OCI-LY7 (cell line): ENCODE measurements around the gene SUMO4. TPM values are rescaled to one million over a fixed set of nuclear protein-coding genes. Genes with fewer than 3 reads are reported as not detected.

Experiments used
- BruUV-seq: library from RNA; stranded (reverse); fragments of 400-500 nt; replicated peaks from 2 replicates; lab custom pipeline; 2021; lab: Mats Ljungman, UMichigan
- CTCF ChIA-PET: fragments of 300-600 bp; sonication (Branson Sonifier 250); formaldehyde crosslinking; loops from one replicate; lab custom pipeline; 2022; ENCODE audit warnings: antibody characterized with exemption; ENCODE audit not compliant: unreplicated experiment; lab: Charles Lee
- POLR2A ChIA-PET: fragments of 300-600 bp; sonication (Branson Sonifier 250); formaldehyde crosslinking; loops from one replicate; lab custom pipeline; 2022; ENCODE audit warnings: antibody characterized with exemption; lab: Charles Lee
- DNase-seq: peaks from one replicate; pipeline ENCODE4 v3.0.0-alpha.2; 2015; ENCODE audit warnings: low spot score
- H2AFZ ChIP-seq: fragments of 200-600 bp; sonication (generic), shearing (Covaris generic); 2 replicates; pipeline ENCODE4 v1.6.1; 2014; ENCODE audit warnings: mild to moderate bottlenecking, antibody characterized with exemption, low read length, moderate library complexity
- H3K27ac ChIP-seq: fragments of 200-600 bp; sonication (generic); 2 replicates; pipeline ENCODE4 v1.5.1; 2014; ENCODE audit warnings: mixed run types, low read depth, mild to moderate bottlenecking, moderate library complexity, low read length, inconsistent platforms; ENCODE audit not compliant: poor library complexity, severe bottlenecking
- H3K36me3 ChIP-seq: fragments of 200-600 bp; sonication (generic); 2 replicates; pipeline ENCODE4 v1.6.1; 2014; ENCODE audit warnings: mild to moderate bottlenecking, antibody characterized with exemption, low read length, moderate library complexity, mixed read lengths; ENCODE audit not compliant: insufficient read depth
- H3K4me1 ChIP-seq: fragments of 200-600 bp; sonication (generic); 2 replicates; pipeline ENCODE4 v1.5.1; 2014; ENCODE audit warnings: mild to moderate bottlenecking, low read length; ENCODE audit not compliant: insufficient read depth, poor library complexity, severe bottlenecking
- H3K4me2 ChIP-seq: fragments of 200-600 bp; sonication (generic); 2 replicates; pipeline ENCODE4 v1.6.1; 2014; ENCODE audit warnings: mild to moderate bottlenecking, low read length
- H3K4me3 ChIP-seq: fragments of 200-600 bp; sonication (generic); 2 replicates; pipeline ENCODE4 v1.5.1; 2014; ENCODE audit warnings: mild to moderate bottlenecking, low read depth, low read length; ENCODE audit not compliant: poor library complexity, severe bottlenecking
- H3K79me2 ChIP-seq: fragments of 200-600 bp; sonication (generic); 2 replicates; pipeline ENCODE4 v1.6.1; 2016; ENCODE audit warnings: low read depth, mild to moderate bottlenecking, low read length, moderate library complexity, mixed read lengths; ENCODE audit not compliant: insufficient read depth
- H3K9me2 ChIP-seq: fragments of 200-600 bp; sonication (generic); 2 replicates; pipeline ENCODE4 v1.6.1; 2016; ENCODE audit warnings: mild to moderate bottlenecking, low read length, mixed read lengths; ENCODE audit not compliant: insufficient read depth
- H3K9me3 ChIP-seq: fragments of 200-600 bp; sonication (generic); 2 replicates; pipeline ENCODE4 v1.6.1; 2014; ENCODE audit warnings: mild to moderate bottlenecking, mixed run types, low read length, mixed read lengths
- H4K20me1 ChIP-seq: fragments of 200-600 bp; sonication (generic); 2 replicates; pipeline ENCODE4 v1.6.1; 2014; ENCODE audit warnings: mild to moderate bottlenecking, antibody characterized with exemption, low read length, moderate library complexity, mixed read lengths; ENCODE audit not compliant: insufficient read depth
- EZH2phosphoT487 ChIP-seq: fragments of 200-600 bp; sonication (generic); IDR thresholded peaks from 2 replicates; pipeline ENCODE4 v1.6.1; 2018; ENCODE audit warnings: low read depth, borderline replicate concordance, mild to moderate bottlenecking, mixed run types, antibody characterized with exemption, low read length, moderate library complexity, mixed read lengths
- intact Hi-C: fragments of 100-400 bp; cut with micrococcal nuclease; formaldehyde crosslinking; loops from one replicate; pipeline ENCODE4 v1.10.0; 2022; ENCODE audit not compliant: unreplicated experiment
- total RNA-seq, 2 experiments: library from RNA; depleted of rRNA in 1 of 2; stranded (reverse); fragments of >200 nt in 1 of 2; shearing (Covaris generic) in 1 of 2; gene quantifications; 2 replicates each; pipeline ENCODE4 v1.2.3, GENCODE V29; 2014 to 2022
- TF ChIP-seq, protein P1 (sequence below): fragments of 200-600 bp; sonication (generic); conservative IDR thresholded peaks from 2 replicates; pipeline ENCODE4 v1.5.1; 2014; ENCODE audit warnings: mild to moderate bottlenecking, antibody characterized with exemption, low read length, moderate library complexity, mixed read lengths

SUMO4 gene
- total RNA-seq, 2 experiments from 2014 or later: 3.2 to 3.6 TPM

DNA sequence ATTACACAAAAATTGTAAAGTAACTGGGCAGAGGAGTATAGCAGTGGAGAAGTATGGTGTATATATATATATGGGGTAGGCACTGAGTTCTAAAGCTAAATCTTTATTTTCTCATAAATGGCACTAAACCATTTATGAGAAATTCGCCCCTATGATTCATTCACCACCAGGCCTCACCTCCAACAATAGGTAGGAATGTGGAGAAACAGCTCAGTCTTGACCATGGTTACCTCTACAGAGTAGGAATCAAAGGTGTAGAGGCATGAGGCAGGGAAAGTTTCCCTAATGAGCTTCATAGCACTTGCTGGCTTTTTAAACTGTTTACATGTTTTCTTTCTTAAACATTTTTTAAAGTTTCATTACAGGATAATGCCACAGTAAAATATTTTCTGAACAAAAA lies 36.9 kb upstream of the SUMO4 start:
- peaks cover 7% of the 10 kb centered on the region; the same call in 1 of the 2 replicates for H4K20me1 ChIP-seq
- no peaks in the 10 kb centered on the region for H3K9me2 ChIP-seq
- intact Hi-C loops: no loop called here
- H3K27ac ChIP-seq: no peak overlapping the region
- H3K4me3 ChIP-seq: no peak overlapping the region
- 0 out of 2 replicates have a peak, but pooled peaks cover 6% of the 10 kb centered on the region for H3K9me3 ChIP-seq
- peaks cover 7% of the 10 kb centered on the region for H3K4me1 ChIP-seq
- H3K79me2 ChIP-seq: peaks cover 91% of the 10 kb centered on the region
- no peak overlapping the region for H2AFZ ChIP-seq
- H3K36me3 ChIP-seq: peaks cover 11% of the 10 kb centered on the region
- no peak overlapping the region for H3K4me2 ChIP-seq
- no TSS peak for BruUV-seq
- CTCF ChIA-PET: no interaction called here
- POLR2A ChIA-PET: interaction anchor here (0.9 to 1.5 kb wide), 3 partner anchors 9 to 29 kb away, joined by 4 to 5 read pairs (median 4); no protein-coding TSS in a partner anchor
- no peak for DNase-seq
- no peak for TF ChIP-seq EZH2phosphoT487
- TF ChIP-seq, protein P1, sequence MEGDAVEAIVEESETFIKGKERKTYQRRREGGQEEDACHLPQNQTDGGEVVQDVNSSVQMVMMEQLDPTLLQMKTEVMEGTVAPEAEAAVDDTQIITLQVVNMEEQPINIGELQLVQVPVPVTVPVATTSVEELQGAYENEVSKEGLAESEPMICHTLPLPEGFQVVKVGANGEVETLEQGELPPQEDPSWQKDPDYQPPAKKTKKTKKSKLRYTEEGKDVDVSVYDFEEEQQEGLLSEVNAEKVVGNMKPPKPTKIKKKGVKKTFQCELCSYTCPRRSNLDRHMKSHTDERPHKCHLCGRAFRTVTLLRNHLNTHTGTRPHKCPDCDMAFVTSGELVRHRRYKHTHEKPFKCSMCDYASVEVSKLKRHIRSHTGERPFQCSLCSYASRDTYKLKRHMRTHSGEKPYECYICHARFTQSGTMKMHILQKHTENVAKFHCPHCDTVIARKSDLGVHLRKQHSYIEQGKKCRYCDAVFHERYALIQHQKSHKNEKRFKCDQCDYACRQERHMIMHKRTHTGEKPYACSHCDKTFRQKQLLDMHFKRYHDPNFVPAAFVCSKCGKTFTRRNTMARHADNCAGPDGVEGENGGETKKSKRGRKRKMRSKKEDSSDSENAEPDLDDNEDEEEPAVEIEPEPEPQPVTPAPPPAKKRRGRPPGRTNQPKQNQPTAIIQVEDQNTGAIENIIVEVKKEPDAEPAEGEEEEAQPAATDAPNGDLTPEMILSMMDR: no peak

DNA sequence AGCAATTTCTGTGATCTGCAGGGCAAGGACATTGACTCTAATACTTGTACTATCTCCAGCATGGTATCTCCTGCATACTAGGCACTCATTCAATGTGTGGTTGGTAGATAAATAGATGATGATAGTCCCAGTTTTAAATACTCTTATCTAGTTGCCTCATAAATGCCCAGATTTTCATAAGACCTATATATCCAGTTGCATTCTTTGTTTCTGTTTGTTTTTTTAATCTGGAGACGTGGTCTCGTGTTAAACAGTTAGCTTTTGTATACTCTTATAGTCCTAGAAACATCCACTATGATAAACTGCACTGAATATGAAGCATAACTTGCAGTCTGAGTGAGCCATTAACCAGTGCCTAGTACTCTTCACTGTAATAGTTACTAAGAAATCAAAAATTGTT lies 35.5 kb upstream of the SUMO4 start:
- intact Hi-C loops: no loop called here
- Histone ChIP-seq H3K4me1 (peaks cover under 1% of the 10 kb centered on the region), H3K79me2 (peaks cover 88% of the 10 kb centered on the region), H2AFZ (no peak overlapping the region), H3K9me3 (0 out of 2 replicates have a peak, but pooled peaks cover 4% of the 10 kb centered on the region), H3K4me3 (no peak overlapping the region), H3K36me3 (peaks cover 8% of the 10 kb centered on the region), H3K27ac (no peak overlapping the region), H4K20me1 (peaks cover 5% of the 10 kb centered on the region; the same call in 1 of the 2 replicates), H3K9me2 (no peaks in the 10 kb centered on the region), H3K4me2 (no peak overlapping the region)
- no TSS peak for BruUV-seq
- no peak for DNase-seq
- POLR2A ChIA-PET: no interaction called here
- no peak for TF ChIP-seq EZH2phosphoT487
- TF ChIP-seq, protein P1: no peak
- CTCF ChIA-PET: no interaction called here

DNA sequence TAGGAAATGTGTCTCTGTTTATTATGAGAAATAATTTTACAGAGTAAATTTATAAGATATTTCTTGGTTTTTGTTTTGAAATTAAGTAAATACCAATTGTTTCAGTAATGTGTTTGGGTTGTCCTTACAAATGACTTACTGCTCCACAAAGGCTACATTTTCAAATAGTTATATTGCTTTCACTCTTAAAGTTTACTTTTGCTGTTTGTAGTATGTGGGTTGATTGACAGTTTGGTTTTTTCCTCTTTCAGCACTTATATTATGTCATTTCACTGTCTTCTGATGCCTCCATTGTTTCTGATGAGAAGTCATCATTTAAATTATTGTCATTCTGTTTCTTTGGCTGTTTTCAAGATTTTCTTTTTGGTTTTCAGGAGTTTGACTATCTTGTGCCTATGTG lies 34.9 kb upstream of the SUMO4 start:
- no peak overlapping the region for H3K27ac ChIP-seq
- H4K20me1 ChIP-seq: peaks cover 5% of the 10 kb centered on the region; the same call in 1 of the 2 replicates
- no peaks in the 10 kb centered on the region for H3K9me2 ChIP-seq
- ChIA-PET POLR2A (no interaction called here), CTCF (no interaction called here)
- peaks cover 84% of the 10 kb centered on the region for H3K79me2 ChIP-seq
- no peak for TF ChIP-seq EZH2phosphoT487
- TF ChIP-seq, protein P1: no peak
- H2AFZ ChIP-seq: no peak overlapping the region
- H3K4me2 ChIP-seq: no peak overlapping the region
- peaks cover 4% of the 10 kb centered on the region for H3K4me1 ChIP-seq
- no peak overlapping the region for H3K4me3 ChIP-seq
- no TSS peak for BruUV-seq
- intact Hi-C loops: no loop called here
- H3K9me3 ChIP-seq: no peaks in the 10 kb centered on the region
- no peak for DNase-seq
- H3K36me3 ChIP-seq: peaks cover 10% of the 10 kb centered on the region
